HG03135 (cell line): ENCODE data around the gene OR5D18.
"Not testable (repeated sequence)": the region's sequence is repeated elsewhere in the genome, so short reads cannot be mapped to it uniquely, and the experiment has no call there.

Experiments used
- ATAC-seq: cut with Tn5 transposase; IDR thresholded peaks from one replicate; pipeline ENCODE4 v1.9.1; 2021; ENCODE audit warnings: mild to moderate bottlenecking, moderate library complexity; ENCODE audit not compliant: unreplicated experiment

Gene OR5D18

DNA sequence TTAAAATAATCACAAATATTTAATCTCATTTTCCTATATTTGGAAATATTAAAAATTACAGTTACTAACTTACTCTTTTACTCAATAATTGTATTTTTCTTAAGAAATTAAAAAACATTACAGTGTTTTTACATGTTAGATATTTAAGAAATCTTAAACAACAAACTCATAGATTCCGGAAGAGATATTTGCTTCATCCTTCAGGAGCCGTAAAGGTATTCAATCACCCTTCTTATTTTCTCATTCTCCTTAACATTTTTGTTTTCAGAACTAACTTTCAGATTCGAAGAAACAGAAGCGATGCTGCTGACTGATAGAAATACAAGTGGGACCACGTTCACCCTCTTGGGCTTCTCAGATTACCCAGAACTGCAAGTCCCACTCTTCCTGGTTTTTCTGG is at the start of gene OR5D18:
Gene OR5D18 (plus strand): TSS at position 301 of the 400 bp plus-strand sequence. CDS start 0 bp downstream, at position 301.
- ATAC-seq, result no peak

DNA sequence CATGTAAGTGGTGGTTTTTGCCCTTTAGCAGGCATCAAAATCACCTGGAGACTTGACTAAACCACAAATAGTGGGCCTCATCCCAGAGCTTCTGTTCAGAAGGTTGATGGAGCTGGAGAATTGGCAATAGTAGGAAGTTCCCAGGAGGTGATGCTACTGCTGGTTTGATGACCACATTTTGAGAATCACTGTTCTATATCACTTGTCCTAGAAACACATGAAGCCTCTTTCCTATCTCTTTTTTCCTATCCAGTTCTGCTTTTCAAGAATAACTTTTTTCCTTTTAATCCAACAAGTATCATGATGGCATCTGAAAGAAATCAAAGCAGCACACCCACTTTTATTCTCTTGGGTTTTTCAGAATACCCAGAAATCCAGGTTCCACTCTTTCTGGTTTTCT is 46.3 kb upstream of the OR5D18 start, which contains the start of gene OR5D13:
Gene OR5D13 (plus strand): TSS at position 301 of the 400 bp plus-strand sequence. CDS start 0 bp downstream, at position 301.
- no peak for ATAC-seq

GRCh38 chr11:55791606-55792005 is 27.8 kb upstream of the OR5D18 start:
- no peak for ATAC-seq

- no peak for ATAC-seq
These were observed 26.1 kb upstream of the OR5D18 start for GRCh38 chr11:55793321-55793720.

- no peak for ATAC-seq
These were observed 24.2 kb upstream of the OR5D18 start, which contains the start of gene OR5D14 for GRCh38 chr11:55795256-55795655. TSS of gene OR5D14 (plus strand) at chr11:55795556. CDS start at chr11:55795556, 0 bp downstream.

DNA sequence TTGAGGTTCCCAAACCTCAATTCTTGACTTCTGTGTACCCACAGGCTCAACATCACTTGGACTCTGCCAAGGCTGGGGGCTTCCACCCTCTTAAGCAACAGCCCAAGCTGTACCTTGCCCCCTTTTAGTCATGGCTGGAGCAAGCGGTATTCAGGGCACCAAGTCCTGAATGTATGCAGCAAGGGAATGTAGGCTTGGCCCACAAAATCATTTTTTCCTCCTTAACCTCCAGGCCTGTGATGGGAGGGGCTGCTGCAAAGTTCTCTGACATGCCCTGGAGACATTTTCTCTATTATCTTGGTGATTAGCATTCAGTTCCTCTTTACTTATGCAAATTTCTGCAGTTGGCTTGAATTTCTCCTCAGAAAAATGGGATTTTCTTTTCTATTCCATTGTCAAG is 13.2 kb upstream of the OR5D18 start:
- ATAC-seq, result no peak

- no peak for ATAC-seq
These were observed 8.4 kb upstream of the OR5D18 start, which contains the start of gene OR5L1 for GRCh38 chr11:55811067-55811466. TSS of gene OR5L1 (plus strand) at chr11:55811367. CDS start at chr11:55811467, 100 bp downstream.

DNA sequence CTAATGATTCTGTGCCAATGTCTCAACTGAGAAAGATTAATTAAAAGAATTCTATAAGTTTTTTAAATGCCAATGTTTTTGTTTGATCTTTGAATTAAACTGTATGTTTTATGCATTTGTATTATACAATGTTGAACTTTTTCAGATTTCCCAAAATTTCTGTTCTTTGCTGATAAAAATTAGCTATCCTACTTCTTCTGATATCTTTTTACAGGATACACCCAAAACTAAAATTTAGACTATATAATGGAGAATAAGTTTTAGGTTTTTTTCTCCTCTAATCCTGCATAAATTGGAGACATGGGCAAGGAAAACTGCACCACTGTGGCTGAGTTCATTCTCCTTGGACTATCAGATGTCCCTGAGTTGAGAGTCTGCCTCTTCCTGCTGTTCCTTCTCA is 7.5 kb downstream of the OR5D18 start, which contains the start of gene OR5L2:
Gene OR5L2 (plus strand): TSS at position 301 of the 400 bp plus-strand sequence. CDS start 0 bp downstream, at position 301.
- no peak for ATAC-seq

DNA sequence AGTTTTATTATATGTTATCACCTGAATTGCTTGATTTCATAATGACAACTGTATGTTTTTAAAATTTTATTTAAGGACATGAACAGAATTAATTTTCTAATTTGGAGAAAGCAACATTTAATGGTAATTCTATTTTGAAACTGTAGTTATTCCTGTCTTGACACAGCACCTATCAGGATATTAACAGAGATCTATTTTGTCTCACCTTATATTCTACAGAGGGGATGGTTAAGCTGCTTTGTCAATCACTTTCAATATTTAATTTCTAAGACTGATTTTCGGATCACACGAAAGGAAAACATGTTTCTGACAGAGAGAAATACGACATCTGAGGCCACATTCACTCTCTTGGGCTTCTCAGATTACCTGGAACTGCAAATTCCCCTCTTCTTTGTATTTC is 19.0 kb downstream of the OR5D18 start, which contains the start of gene OR5D16:
Gene OR5D16 (plus strand): TSS at position 301 of the 400 bp plus-strand sequence. CDS start 0 bp downstream, at position 301.
- ATAC-seq, result no peak

GRCh38 chr11:55847453-55847852 is 28.0 kb downstream of the OR5D18 start:
- no peak for ATAC-seq

DNA sequence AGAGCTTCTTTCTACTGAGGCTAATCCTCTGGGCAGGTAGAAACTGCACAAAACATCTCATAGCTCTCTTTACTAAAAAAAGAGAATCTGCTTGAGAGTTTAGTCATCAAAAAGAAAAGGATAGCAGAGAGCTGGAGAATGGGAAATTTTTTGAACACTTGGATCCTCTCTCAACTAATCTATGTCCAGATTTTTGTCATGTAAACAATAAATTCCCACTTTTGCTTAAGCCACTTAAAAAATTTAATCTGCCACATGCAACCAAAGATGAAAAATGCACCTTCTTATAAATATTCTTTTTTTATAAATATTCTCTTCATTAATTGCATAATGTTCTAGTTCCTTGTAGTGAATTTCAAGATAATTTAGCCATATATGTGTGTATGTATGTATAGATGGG is 29.6 kb downstream of the OR5D18 start:
- no peak for ATAC-seq

GRCh38 chr11:55852141-55852540 is 32.7 kb downstream of the OR5D18 start:
- no peak for ATAC-seq

DNA sequence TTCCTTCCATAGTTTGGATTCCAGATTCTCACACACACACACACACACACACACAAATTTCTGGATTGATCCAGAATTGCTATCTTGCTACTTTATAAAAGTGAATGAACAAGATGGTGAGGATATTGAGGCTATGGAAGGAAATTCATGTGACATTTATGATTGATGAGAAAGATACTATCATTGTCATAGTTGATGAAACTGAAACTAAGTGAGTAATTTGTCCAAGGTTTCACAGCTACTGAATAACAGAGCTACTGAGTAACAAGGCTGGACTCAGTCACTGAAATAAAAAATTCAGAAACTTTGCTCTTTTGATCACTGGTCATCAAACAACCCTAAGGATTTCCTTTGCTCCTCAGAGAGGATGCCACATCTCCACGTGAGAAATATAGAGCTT is 35.3 kb downstream of the OR5D18 start:
- ATAC-seq, result no peak

DNA sequence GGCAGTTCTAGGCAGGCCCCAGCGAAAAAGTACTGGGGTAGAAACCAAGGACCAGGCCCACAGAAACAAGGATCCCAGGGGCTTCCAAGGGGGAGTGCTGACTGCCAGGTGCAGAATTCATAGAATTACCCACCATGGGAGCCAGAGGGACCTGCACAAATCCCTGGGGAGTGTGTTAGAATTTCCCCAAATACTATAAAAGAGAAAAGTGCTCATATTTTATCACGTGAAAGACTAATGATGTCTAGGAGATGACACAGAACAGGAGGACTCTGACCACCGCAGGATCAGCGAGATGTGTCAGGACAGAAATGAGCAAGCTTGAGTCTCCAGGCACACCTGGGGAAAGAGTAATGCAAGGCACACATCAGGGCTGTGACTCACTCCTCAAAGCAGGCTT is 47.9 kb downstream of the OR5D18 start:
- not testable (repeated sequence) for ATAC-seq
